ENCODE measurements around the gene CDKN2D. TPM values are rescaled to one million over a fixed set of nuclear protein-coding genes. Genes with fewer than 3 reads are reported as not detected.

Gene CDKN2D
- total RNA-seq, 2 experiments from 2014 or later, result 22.4 to 26.6 TPM

DNA sequence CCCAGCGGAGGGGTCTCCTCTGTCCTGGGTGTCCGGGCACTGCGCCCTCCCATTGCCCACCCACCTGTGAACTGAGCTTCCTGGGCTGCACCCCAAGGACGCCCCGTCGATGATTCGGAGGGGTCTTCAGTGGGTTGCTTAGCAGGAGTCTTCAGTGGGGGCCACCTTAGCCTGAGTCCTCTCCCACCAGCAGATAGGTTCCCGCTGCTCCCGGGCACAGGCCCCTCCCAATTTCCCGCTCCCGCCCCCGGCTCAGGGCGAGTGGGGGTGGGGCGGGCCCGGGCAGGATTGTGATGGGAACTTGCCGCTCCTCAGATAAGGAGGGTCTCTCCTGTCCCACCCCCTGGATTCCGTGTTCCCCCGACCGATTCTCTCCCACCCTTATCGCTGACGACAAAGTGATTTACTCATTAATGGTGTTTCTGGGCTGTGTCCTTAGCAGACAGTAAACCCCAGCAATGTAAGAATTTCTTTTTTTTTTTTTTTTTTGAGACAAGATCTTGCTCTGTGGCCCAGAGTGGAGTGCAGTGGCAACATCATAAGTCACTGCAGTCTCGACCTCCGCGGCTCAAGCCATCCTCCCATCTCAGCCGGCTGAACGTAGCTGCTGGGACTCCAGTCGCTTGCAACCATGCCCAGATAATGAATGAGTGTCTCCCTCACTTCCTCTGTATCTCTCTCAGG, 50.9 kb downstream of the CDKN2D start:
- H3K36me3 ChIP-seq (ENCODE audit: insufficient read depth, low read length), result no peaks in the 10 kb centered on the region
- H3K4me2 ChIP-seq (ENCODE audit: low read length), result peak overlapping the region; percentile 42
- no peaks in the 10 kb centered on the region for H3K79me2 ChIP-seq (ENCODE audit: insufficient read depth, low read depth, low read length)
- TF ChIP-seq EZH2phosphoT487 (IDR thresholded peaks at IDR 0.05; ENCODE audit: borderline replicate concordance, low read depth, low read length), result no peak
- TF ChIP-seq, protein P1, sequence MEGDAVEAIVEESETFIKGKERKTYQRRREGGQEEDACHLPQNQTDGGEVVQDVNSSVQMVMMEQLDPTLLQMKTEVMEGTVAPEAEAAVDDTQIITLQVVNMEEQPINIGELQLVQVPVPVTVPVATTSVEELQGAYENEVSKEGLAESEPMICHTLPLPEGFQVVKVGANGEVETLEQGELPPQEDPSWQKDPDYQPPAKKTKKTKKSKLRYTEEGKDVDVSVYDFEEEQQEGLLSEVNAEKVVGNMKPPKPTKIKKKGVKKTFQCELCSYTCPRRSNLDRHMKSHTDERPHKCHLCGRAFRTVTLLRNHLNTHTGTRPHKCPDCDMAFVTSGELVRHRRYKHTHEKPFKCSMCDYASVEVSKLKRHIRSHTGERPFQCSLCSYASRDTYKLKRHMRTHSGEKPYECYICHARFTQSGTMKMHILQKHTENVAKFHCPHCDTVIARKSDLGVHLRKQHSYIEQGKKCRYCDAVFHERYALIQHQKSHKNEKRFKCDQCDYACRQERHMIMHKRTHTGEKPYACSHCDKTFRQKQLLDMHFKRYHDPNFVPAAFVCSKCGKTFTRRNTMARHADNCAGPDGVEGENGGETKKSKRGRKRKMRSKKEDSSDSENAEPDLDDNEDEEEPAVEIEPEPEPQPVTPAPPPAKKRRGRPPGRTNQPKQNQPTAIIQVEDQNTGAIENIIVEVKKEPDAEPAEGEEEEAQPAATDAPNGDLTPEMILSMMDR (conservative IDR thresholded peaks at IDR 0.05; ENCODE audit: low read length), result no peak
- ChIA-PET CTCF (ENCODE audit: unreplicated experiment) (no interaction called here), POLR2A (no interaction called here)
- H3K27ac ChIP-seq (ENCODE audit: low read depth, low read length, poor library complexity, severe bottlenecking), result no peak overlapping the region
- no peak for DNase-seq (ENCODE audit: low spot score)
- intact Hi-C loops (cut with micrococcal nuclease; ENCODE audit: unreplicated experiment), result no loop called here
- BruUV-seq (replicated peaks), result no TSS peak
- no peaks in the 10 kb centered on the region for H3K9me2 ChIP-seq (ENCODE audit: insufficient read depth, low read length)
- H3K4me3 ChIP-seq (ENCODE audit: low read depth, low read length, poor library complexity, severe bottlenecking), result peak overlapping the region; percentile 6
- H2AFZ ChIP-seq (ENCODE audit: low read length), result peak overlapping the region; percentile 25; the same call in 1 of the 2 replicates
- no peaks in the 10 kb centered on the region for H3K9me3 ChIP-seq (ENCODE audit: low read length)
- H4K20me1 ChIP-seq (ENCODE audit: insufficient read depth, low read length), result no peaks in the 10 kb centered on the region
- peaks cover 13% of the 10 kb centered on the region for H3K4me1 ChIP-seq (ENCODE audit: insufficient read depth, low read length, poor library complexity, severe bottlenecking)

DNA sequence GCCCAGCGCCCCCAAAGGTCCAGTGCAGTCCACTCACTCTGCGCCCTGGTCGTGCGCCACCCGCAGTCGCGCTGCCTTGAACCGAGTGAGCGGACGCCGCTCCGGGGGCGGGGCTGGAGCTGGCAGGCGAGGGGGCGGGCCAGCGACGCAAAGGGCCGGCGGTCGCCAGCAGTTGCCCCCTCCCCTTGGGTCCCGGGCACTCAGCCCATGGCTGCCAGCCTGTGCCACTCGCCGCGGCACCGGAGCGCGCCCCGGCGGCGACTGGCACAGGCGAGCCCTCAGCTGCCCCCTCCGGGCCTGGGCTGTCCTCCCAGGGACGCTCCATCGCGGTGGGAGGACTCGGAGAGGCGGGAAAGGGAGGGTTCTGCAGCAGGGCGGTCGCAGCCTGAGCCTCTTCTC, 51.4 kb downstream of the CDKN2D start, which contains the start of gene S1PR5:
Gene S1PR5 (minus strand): TSS at position 87 of the 399 bp plus-strand sequence. CDS start 2,436 bp downstream, outside the sequence.
- no peak for TF ChIP-seq EZH2phosphoT487 (IDR thresholded peaks at IDR 0.05; ENCODE audit: borderline replicate concordance, low read depth, low read length)
- TF ChIP-seq, protein P1 (conservative IDR thresholded peaks at IDR 0.05; ENCODE audit: low read length), result no peak
- H4K20me1 ChIP-seq (ENCODE audit: insufficient read depth, low read length), result no peaks in the 10 kb centered on the region
- POLR2A ChIA-PET, result no interaction called here
- H3K4me3 ChIP-seq (ENCODE audit: low read depth, low read length, poor library complexity, severe bottlenecking), result peak within 1 kb of the TSS; percentile 6
- BruUV-seq (replicated peaks), result no TSS peak
- H3K4me2 ChIP-seq (ENCODE audit: low read length), result peak within 1 kb of the TSS; percentile 42
- intact Hi-C loops (cut with micrococcal nuclease; ENCODE audit: unreplicated experiment), result no loop called here
- DNase-seq (ENCODE audit: low spot score), result no peak
- peak within 1 kb of the TSS; percentile 25; the same call in 1 of the 2 replicates for H2AFZ ChIP-seq (ENCODE audit: low read length)
- peaks cover 13% of the 10 kb centered on the region for H3K4me1 ChIP-seq (ENCODE audit: insufficient read depth, low read length, poor library complexity, severe bottlenecking)
- no peaks in the 10 kb centered on the region for H3K79me2 ChIP-seq (ENCODE audit: insufficient read depth, low read depth, low read length)
- H3K9me3 ChIP-seq (ENCODE audit: low read length), result no peaks in the 10 kb centered on the region
- H3K36me3 ChIP-seq (ENCODE audit: insufficient read depth, low read length), result no peaks in the 10 kb centered on the region
- CTCF ChIA-PET (ENCODE audit: unreplicated experiment), result no interaction called here
- H3K9me2 ChIP-seq (ENCODE audit: insufficient read depth, low read length), result no peaks in the 10 kb centered on the region
- H3K27ac ChIP-seq (ENCODE audit: low read depth, low read length, poor library complexity, severe bottlenecking), result no peak within 1 kb of the TSS

DNA sequence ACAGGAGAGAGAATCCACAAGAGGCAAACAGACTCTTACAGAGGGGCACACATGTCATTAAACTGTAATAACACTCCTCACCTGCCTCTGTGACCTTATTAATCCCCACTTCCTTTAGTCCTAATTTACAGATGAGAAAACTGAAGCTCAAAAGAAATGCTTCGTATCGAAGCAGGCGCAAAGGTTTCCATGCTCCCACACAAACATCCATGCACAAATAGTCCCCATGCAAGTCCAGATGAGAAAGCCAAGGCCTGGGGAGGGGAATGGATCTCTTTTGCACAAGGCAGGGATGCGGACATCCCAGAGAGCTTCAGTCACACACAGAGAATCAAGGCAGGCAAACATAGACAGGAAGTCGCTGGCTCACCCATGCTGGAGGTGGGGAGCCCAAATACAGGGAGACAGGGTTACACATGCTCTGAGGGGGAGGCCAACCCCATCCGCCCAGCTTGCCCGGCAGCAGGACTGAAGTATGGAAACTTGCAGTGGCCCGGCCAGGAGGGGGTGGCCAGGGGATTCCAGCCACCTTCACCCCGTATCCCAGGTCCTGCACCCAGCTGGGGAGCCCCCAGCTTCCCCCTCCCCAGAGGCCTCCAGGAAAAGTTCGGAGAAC, 52.0 kb downstream of the CDKN2D start:
- no peak for DNase-seq (ENCODE audit: low spot score)
- Histone ChIP-seq H3K27ac (ENCODE audit: low read depth, low read length, poor library complexity, severe bottlenecking) (no peak overlapping the region), H4K20me1 (ENCODE audit: insufficient read depth, low read length) (no peaks in the 10 kb centered on the region), H3K4me2 (ENCODE audit: low read length) (no peak overlapping the region), H3K4me3 (ENCODE audit: low read depth, low read length, poor library complexity, severe bottlenecking) (no peak overlapping the region), H3K9me3 (ENCODE audit: low read length) (no peaks in the 10 kb centered on the region), H3K9me2 (ENCODE audit: insufficient read depth, low read length) (no peaks in the 10 kb centered on the region), H3K4me1 (ENCODE audit: insufficient read depth, low read length, poor library complexity, severe bottlenecking) (peaks cover 13% of the 10 kb centered on the region), H3K79me2 (ENCODE audit: insufficient read depth, low read depth, low read length) (no peaks in the 10 kb centered on the region), H2AFZ (ENCODE audit: low read length) (no peak overlapping the region), H3K36me3 (ENCODE audit: insufficient read depth, low read length) (no peaks in the 10 kb centered on the region)
- BruUV-seq (replicated peaks), result no TSS peak
- intact Hi-C loops (cut with micrococcal nuclease; ENCODE audit: unreplicated experiment), result no loop called here
- ChIA-PET POLR2A (no interaction called here), CTCF (ENCODE audit: unreplicated experiment) (no interaction called here)
- TF ChIP-seq, protein P1 (conservative IDR thresholded peaks at IDR 0.05; ENCODE audit: low read length), result no peak
- no peak for TF ChIP-seq EZH2phosphoT487 (IDR thresholded peaks at IDR 0.05; ENCODE audit: borderline replicate concordance, low read depth, low read length)
